NCI-H524 treated with DMSO at 0.1 percent for 48 hours (cell line): Measurements from ENCODE around the gene CPB2.

Source experiments
- DNase-seq: peaks from one replicate; lab custom pipeline; 2025; lab: John Stamatoyannopoulos, UW

The CPB2 gene

GRCh38 chr13:46104868-46105267 is at the start of gene CPB2:
Gene CPB2 (minus strand): TSS chr13:46105033. CDS start chr13:46105009, 24 bp downstream.
- no peak for DNase-seq

GRCh38 chr13:46154136-46154801 is 49.4 kb upstream of the CPB2 start:
- DNase-seq, result no peak

- no peak for DNase-seq
Observed at GRCh38 chr13:46152627-46153328, 47.9 kb upstream of the CPB2 start.

- no peak for DNase-seq
Observed at GRCh38 chr13:46150134-46150693, 45.4 kb upstream of the CPB2 start.

- no peak for DNase-seq
Observed at GRCh38 chr13:46149272-46150133, 44.7 kb upstream of the CPB2 start.

GRCh38 chr13:46146898-46147297 is 42.1 kb upstream of the CPB2 start:
- no peak for DNase-seq

GRCh38 chr13:46145950-46146349 is 41.1 kb upstream of the CPB2 start:
- DNase-seq, result no peak

GRCh38 chr13:46145135-46145534 is 40.3 kb upstream of the CPB2 start:
- DNase-seq, result no peak

GRCh38 chr13:46143184-46143701 is 38.4 kb upstream of the CPB2 start:
- DNase-seq, result no peak

- no peak for DNase-seq
Observed at GRCh38 chr13:46142776-46143175, 37.9 kb upstream of the CPB2 start.

GRCh38 chr13:46140044-46140443 is 35.2 kb upstream of the CPB2 start:
- no peak for DNase-seq

- no peak for DNase-seq
Observed at GRCh38 chr13:46137627-46138317, 32.9 kb upstream of the CPB2 start.

GRCh38 chr13:46136688-46137087 is 31.9 kb upstream of the CPB2 start:
- no peak for DNase-seq

GRCh38 chr13:46134961-46135522 is 30.2 kb upstream of the CPB2 start:
- DNase-seq, result peak; percentile 7

- DNase-seq, result no peak
Observed at GRCh38 chr13:46134494-46134893, 29.7 kb upstream of the CPB2 start.

GRCh38 chr13:46132109-46132508 is 27.3 kb upstream of the CPB2 start:
- DNase-seq, result no peak

- no peak for DNase-seq
Observed at GRCh38 chr13:46131705-46132104, 26.9 kb upstream of the CPB2 start.

- no peak for DNase-seq
Observed at GRCh38 chr13:46129955-46130618, 25.3 kb upstream of the CPB2 start.

- no peak for DNase-seq
Observed at GRCh38 chr13:46129124-46129523, 24.3 kb upstream of the CPB2 start.

- no peak for DNase-seq
Observed at GRCh38 chr13:46127358-46128023, 22.7 kb upstream of the CPB2 start.
